PC-3 (cell line): ENCODE results near the gene SLC35B4.

ENCODE experiments used
- EZH2phosphoT487 ChIP-seq: fragments of 300-600 bp; sonication (generic); IDR thresholded peaks from 2 replicates; pipeline ENCODE4 v1.6.1; 2018; ENCODE audit warnings: mild to moderate bottlenecking, antibody characterized with exemption, low read length, borderline replicate concordance
- TF ChIP-seq, protein P1 (sequence below): fragments of 300-600 bp; sonication (generic); conservative IDR thresholded peaks from 2 replicates; pipeline ENCODE4 v1.5.1; 2017; ENCODE audit warnings: antibody characterized with exemption, low read depth, mild to moderate bottlenecking, low read length

DNA sequence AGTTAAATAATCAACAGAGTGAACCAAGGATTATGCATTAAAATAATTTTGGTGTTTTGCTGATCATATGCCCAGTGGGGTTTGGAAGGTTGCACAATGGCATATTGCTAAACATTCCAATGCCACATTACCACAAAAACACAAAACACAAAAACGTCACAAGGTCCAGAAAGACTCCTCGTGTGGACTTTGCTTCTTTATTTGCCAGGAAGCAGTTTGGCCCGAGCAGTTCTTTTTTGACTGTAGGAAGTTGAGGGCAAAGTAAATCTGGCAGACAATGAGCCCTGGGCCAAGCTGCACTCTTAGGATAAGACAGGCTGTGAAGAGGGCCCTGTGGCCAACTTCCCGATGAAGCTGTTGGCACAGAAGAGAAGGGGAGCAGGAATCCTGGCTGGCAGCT is 39.2 kb upstream of the SLC35B4 start:
- TF ChIP-seq, protein P1, sequence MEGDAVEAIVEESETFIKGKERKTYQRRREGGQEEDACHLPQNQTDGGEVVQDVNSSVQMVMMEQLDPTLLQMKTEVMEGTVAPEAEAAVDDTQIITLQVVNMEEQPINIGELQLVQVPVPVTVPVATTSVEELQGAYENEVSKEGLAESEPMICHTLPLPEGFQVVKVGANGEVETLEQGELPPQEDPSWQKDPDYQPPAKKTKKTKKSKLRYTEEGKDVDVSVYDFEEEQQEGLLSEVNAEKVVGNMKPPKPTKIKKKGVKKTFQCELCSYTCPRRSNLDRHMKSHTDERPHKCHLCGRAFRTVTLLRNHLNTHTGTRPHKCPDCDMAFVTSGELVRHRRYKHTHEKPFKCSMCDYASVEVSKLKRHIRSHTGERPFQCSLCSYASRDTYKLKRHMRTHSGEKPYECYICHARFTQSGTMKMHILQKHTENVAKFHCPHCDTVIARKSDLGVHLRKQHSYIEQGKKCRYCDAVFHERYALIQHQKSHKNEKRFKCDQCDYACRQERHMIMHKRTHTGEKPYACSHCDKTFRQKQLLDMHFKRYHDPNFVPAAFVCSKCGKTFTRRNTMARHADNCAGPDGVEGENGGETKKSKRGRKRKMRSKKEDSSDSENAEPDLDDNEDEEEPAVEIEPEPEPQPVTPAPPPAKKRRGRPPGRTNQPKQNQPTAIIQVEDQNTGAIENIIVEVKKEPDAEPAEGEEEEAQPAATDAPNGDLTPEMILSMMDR: no peak
- no peak for TF ChIP-seq EZH2phosphoT487
